GM10248 (cell line): ENCODE results near the gene NFU1.

ENCODE experiments used
- CTCF ChIA-PET: fragments of 300-600 bp; sonication (Branson Sonifier 250); formaldehyde crosslinking; extraction: SDS; loops from one replicate; lab custom pipeline; 2021; ENCODE audit warnings: antibody characterized with exemption; lab: Yijun Ruan, JAX
- POLR2A ChIA-PET: fragments of 350-650 bp; sonication (Branson Sonifier 250); formaldehyde crosslinking; extraction: SDS; loops from one replicate; lab custom pipeline; 2020; ENCODE audit warnings: antibody characterized with exemption; lab: Yijun Ruan, JAX
- DNase-seq: peaks from one replicate; pipeline ENCODE4 v3.0.0; 2012; ENCODE audit errors: extremely low spot score
- CTCF ChIP-seq: IDR thresholded peaks from 2 replicates; pipeline ENCODE4 v1.5.1; 2012; ENCODE audit warnings: mild to moderate bottlenecking, low read depth; ENCODE audit errors: extremely low read depth, missing control alignments, control extremely low read depth

NFU1 gene

DNA sequence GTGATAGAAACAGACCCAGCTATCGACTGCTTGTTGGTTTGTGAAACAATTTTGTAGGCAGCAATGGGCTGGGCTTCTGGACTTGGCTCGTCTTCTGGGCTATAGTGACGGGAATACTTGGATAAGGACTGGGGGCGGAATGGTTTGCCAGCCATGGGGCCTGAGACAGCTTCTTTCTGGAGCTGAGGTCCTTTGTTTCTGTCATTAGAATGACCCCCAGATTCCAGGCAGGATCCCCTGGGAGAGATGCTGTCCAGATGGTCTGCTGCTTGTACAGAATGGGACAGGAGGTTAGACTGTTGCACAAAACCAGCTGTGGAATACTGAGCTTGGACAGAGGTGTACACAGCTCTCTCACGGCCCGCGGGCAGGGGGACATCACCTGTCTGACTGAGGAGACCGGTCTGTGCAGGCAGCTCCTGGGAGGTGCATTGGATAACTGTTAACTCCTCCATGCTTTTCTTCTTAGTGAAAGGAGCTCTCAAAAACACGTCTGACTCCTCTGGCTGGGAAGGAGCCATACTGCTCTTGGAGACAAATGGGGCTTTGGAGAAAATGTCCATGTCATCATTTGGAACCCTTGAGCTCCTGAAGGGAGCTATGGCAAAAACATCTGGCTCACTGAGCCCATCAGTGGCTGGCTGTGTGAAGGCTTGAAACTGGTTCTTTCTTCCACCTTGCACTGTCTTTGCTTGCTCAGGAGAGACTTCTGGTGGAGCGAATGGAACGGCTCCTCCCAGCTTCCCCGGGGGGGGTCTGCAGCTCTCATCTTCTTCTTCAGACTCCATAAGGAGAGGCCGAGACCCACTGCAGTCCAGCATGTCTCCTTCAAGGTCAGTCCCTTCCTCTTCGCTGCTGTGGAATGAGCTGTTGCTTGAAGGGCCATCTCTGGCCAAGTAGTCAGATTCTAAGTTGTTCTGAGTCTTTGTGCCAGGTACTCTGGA is 28.6 kb upstream of the NFU1 start:
- POLR2A ChIA-PET, result no interaction called here

DNA sequence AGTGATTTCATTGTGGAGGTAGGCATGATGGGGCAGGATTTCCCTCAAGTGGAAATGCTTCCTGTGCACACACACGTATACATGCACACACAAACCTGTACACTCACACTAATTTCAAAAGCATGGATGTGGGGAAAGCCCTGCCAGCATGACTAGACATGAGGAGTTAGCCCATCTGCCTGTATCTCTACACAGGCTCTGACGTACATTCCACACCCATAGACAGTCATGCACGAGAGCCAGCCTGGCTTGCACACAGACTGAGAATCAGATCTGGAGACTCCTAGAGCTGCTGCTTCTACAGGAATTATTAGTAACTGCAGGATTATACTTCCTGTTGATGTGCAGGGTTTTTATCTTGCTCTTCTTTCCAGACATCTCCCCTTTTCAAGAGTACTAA is 27.3 kb upstream of the NFU1 start:
- DNase-seq, result no peak
- no peak for TF ChIP-seq CTCF
- ChIA-PET POLR2A (interaction anchor here (0.5 kb wide), 1 partner anchor 43 kb away, joined by 5 read pairs; no protein-coding TSS in a partner anchor), CTCF (interaction anchor here (0.8 kb wide), 1 partner anchor 11 kb away, joined by 3 read pairs; no protein-coding TSS in a partner anchor)

More for the DNA sequence above, 28.6 kb upstream of the NFU1 start:
- DNase-seq, result no peak
- no peak for TF ChIP-seq CTCF
- CTCF ChIA-PET, result interaction anchor here (0.8 kb wide), 2 partner anchors 10 to 259 kb away, joined by 3 read pairs; no protein-coding TSS in a partner anchor

DNA sequence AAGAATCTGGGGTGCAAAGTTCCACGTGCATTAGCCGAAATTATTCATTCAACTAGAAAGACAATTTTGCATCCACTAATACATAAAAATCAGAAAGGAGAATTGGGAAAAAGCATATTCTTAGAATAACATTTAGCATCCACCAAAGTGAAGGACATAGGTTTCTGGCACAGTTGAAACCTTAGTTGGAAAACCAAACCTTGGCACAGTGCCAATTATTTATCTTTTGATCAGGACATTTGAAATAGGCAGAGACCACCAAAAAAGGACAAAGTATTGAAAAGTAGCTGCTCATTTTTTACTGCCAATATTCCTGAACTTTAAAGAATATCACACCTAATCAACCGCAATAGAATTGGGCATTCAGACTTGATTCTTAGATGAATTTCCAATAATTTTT is 25.5 kb upstream of the NFU1 start:
- POLR2A ChIA-PET, result no interaction called here
- no peak for DNase-seq
- no peak for TF ChIP-seq CTCF
- CTCF ChIA-PET, result interaction anchor here (0.8 to 1.0 kb wide), 2 partner anchors 9 kb away, joined by 3 read pairs; no protein-coding TSS in a partner anchor

GRCh38 chr2:69461404-69461803 is 24.2 kb upstream of the NFU1 start:
- DNase-seq, result no peak
- ChIA-PET CTCF (no interaction called here), POLR2A (interaction anchor here (0.7 kb wide), 1 partner anchor 22 kb away, joined by 3 read pairs; no protein-coding TSS in a partner anchor)
- no peak for TF ChIP-seq CTCF

GRCh38 chr2:69459936-69460335 is 22.7 kb upstream of the NFU1 start:
- ChIA-PET CTCF (interaction anchor here (1.1 kb wide), 2 partner anchors 8 to 95 kb away, joined by 3 read pairs; no protein-coding TSS in a partner anchor), POLR2A (no interaction called here)
- DNase-seq, result no peak
- no peak for TF ChIP-seq CTCF

- CTCF ChIA-PET, result interaction anchor here (1.3 to 1.4 kb wide), 2 partner anchors 13 to 254 kb away, joined by 3 to 4 read pairs; no protein-coding TSS in a partner anchor
- POLR2A ChIA-PET, result no interaction called here
Measured at GRCh38 chr2:69456950-69457445, 19.8 kb upstream of the NFU1 start.

More at GRCh38 chr2:69456950-69457445, 19.8 kb upstream of the NFU1 start:
- DNase-seq, result no peak
- no peak for TF ChIP-seq CTCF
